Measurements from ENCODE around the gene CCL8.
A peak's percentile ranks its signal among the peaks of the same experiment; 100 is the strongest.

CCL8 gene

GRCh38 chr17:34319039-34319483, at the start of gene CCL8:
Gene CCL8, plus strand, starts transcription at chr17:34319435. Its CDS starts 67 bp downstream, at chr17:34319502.
- DNase-seq = no peak

GRCh38 chr17:34269969-34270368, 49.3 kb upstream of the CCL8 start, which contains the start of gene CCL7:
Gene CCL7, plus strand, starts transcription at chr17:34270221. Its CDS starts 70 bp downstream, at chr17:34270291.
- DNase-seq = no peak

DNA sequence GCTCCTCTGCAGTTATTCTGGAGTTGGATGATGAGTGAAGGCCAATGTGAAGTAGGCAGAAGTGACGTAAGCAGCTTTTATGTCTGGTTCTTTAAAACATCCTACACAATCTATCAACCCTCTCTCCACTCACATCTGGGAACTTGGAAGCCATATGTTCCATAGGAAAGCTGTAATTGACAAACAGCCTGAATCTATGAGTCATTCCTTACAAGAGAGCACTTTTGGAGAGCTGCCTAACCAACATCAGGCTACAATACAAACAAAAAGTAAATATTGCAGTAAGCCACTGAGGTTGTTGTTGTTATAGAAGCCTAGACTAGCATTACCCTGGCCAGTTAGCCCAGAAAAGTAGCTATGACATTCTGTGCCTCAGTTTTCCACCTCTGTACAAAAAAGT, 43.4 kb upstream of the CCL8 start:
- no peak for DNase-seq

DNA sequence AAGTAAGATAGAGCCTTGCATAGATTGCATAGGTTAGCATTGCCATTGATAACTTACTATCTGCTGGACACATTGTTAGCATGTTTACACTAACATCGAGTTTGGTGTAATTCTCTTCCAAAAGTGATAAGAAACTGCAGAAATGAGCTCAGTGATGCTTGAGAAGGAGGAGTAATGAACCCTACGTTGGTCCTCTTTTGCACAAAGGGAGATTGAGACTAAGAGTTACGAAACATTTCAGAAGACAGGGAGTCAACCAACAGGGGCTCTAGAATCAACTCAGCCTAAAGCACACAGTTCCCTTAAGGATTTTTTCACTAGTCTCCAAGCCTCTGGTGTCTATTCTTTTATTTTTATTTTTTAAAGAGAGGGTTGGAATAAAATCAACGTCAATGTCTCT, 42.4 kb upstream of the CCL8 start:
- DNase-seq = no peak

GRCh38 chr17:34283571-34283970, 35.7 kb upstream of the CCL8 start:
- DNase-seq = no peak

- no peak for DNase-seq
Observed at GRCh38 chr17:34285286-34285792, 33.9 kb upstream of the CCL8 start, which contains the start of gene CCL11. Gene CCL11, plus strand, starts transcription at chr17:34285742. Its CDS starts 67 bp downstream, at chr17:34285809.

- DNase-seq = no peak
Observed at GRCh38 chr17:34287875-34288274, 31.4 kb upstream of the CCL8 start.

DNA sequence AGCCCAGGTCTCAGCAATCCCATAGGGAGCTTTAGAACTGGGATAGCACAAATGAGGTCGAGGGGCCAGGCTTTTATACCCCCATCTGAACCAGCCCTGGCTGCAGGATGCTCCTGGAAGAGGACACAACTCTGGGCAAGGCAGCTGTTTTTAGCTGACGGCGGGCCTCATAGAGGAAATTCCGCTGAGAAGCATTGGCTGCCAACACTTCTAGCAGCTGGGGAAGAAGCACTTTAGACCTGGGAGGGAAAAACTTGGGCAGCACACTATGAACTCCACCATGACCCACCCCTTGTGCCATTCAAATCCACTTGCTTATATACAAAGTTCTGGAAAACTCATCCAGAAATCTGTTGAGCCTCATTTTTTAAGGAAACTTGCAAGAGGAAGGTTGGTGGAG, 28.6 kb upstream of the CCL8 start:
- DNase-seq = no peak

GRCh38 chr17:34291721-34292348, 27.4 kb upstream of the CCL8 start:
- no peak for DNase-seq

DNA sequence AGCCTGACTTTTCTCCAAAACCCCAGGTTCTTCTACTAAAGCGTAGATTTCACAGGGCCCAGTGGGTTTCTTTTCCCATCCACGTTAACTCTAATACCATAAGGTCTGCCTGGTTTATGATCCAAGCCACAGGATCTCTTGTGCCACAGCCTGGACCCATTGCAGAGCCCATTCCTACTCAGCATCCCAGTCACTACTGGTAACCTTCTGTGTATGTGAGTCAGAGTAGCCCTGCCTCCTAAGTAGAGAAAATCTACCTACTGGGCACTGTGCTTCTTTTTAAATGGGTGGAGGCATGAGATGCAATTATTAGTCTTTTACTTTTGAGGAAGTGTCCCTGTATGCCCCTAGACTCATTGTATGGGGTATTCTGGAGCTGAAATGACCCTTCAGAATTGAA, 20.2 kb upstream of the CCL8 start:
- no peak for DNase-seq

DNA sequence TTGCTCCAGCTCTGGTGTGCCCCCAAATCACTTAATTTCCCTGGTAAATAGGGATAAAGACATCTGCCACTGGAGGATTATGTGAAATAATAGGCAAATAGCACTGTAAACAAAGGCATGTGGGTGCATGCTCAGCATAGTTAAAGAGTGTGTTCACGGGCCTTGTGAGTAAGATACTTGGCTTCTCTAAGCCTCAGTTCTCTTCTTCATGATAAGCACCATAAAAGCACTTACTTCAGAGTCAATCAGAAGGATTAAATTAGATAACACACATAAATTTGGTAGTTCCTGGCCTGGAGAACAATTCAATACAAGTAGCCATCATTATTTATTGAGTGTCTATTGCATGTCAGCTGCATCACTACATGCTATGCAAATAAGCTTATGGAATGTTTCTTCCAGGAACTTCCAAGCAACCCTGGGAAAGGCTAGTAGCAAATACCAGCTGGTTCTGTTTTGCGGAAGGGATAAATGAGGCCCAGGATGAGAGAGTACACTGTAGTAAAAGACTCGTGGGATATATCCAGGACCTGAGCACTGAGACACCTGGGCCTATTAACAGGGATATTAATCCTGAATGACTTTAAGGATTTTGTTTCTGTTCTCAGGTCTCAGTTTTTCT, 19.2 kb upstream of the CCL8 start:
- no peak for DNase-seq

DNA sequence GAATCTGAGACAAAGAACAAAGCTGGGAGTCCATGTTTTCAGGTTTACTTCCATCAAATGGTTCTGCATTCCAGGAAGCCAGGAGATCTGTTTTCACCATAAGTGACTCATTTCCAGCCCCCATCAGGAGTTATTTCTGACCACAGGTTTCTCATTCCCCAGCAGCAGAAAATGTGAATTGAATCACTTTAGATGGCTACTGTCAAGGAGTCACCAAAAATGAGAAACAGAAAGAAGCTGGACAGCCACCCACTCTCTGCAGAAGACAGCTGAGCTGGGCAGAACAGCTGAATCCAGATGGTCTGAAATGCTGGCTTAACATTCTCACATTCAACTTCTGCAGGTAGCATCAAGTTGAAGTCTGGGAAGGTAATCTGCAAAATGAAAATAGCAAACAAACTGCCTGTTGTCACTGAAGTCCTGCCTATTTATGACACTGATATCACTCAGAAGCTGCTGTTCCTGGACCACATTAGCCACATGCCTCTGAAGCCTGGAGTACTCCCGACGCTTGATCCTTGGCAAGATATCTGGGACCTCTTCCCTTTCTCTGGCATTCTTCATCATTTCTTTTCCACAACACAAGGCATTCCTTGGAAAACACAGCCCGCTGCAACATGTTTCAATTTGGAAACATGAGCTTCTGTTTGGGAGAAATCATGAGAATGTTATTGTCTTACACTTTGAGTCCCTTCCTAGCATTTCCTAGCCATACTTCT, 18.4 kb upstream of the CCL8 start:
- DNase-seq = no peak

DNA sequence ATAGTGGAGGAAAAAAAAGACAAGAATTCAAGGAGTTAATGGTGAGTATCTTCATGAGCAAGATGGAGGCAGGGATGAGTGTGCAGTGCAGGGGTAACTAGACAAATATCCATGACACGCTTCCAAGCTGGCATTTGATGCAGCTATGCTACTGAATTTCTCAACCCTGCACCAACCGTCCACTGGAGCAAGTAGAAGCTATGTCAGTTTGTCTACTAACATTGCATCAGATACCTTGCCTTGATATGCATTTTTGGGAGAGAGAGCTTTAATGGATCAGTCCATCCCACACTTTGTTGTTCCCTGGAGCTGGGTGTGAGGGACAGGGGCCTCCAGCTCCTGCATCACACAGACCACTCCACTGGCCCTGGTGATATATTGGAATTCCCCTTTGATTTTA, 17.2 kb upstream of the CCL8 start:
- DNase-seq = no peak

DNA sequence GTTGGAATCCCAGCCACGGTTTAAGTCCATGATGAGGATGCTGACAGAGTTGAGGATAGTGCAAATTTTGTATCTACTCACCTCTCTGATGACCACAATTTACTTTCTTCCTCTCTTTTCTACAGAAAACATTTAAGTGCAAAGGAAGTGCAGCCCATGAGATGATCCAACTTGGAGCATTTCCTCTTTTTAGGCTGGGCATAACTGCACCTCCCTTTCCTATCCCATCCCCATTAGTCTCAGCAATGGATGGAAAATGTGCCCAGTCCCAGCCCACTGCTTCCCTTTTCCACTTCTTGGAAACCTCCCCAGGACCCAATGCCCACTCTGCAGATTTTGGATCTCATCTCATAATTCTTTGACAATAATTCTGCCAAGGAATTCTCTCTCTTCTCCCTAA, 16.6 kb upstream of the CCL8 start:
- no peak for DNase-seq

DNA sequence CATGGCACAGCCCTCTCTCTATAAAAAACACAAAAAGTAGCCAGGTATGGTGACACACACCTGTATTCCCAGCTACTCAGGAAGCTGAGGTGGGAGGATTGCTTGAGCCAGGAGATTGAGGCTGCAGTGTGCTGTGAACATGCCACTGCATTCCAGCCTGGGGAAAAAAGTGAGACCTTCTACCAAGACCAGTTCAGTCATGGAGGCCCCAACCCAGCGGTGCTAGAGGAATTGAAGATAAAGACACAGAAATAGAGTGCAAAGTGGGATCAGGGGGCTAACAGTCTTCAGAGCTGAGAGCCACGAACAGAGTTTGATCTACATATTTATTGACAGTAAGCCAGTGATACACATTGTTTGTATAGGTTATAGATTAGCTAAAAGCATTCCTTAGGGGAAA, 15.6 kb upstream of the CCL8 start:
- no peak for DNase-seq

DNA sequence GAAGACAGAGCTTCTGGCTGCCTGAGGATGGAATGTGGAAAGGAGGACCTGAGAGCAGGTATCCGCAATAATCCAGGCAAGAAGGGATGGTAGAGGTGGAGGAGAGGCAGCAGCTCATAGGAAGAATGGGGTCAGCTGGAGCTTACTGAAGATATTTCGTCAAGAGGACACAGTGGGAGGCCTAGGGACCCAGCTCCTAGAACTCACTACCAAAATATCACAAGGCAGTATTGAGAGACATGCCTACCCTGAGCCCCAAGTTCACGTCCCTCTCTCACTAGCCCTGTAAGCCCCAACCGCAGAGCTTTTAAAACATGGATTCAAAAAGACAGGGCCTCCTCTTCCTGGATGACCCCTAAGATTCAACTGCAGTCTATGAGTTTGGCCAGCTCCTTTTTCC, 14.2 kb upstream of the CCL8 start:
- DNase-seq = no peak

GRCh38 chr17:34305606-34306005, 13.6 kb upstream of the CCL8 start:
- DNase-seq = no peak

DNA sequence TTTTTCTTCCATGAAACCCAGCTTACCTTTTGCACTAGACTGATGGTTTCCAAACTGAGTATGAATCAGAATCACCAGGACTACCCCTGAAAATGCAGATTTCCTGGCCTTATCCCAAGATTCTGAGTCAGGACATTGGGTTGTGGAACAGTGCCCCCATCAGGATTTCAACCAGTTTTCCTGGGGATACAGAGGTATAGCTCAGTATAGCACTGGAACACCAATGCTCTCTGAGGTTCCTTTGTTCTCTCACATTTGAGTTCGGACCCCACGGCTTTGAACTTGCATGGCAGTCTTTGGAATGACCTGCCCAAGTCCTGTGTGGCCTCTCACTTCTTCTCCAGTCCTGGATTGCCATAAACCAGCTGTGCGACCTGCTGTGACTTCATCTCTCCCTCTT, 12.8 kb upstream of the CCL8 start:
- peak; percentile 3 for DNase-seq

- no peak for DNase-seq
Observed at GRCh38 chr17:34307110-34307509, 12.1 kb upstream of the CCL8 start.

DNA sequence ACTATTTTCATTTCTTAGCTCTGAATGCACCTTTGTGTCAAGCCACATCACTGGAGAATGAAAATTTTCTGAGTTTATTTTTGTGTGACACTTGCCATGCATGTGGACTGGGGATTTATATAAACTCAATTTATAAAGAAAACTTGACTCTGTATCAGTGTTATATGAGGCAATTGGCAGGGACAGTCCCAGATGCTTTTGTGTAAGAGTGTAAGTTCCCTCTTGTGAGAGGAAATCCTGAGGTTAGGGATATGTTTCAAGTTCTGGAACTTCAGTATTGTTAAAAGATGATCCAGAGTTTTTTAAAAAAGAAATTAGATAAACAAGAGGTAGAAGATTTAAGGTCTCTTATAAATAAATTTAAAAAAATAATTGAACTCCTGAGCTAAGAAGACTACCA, 10.9 kb upstream of the CCL8 start:
- DNase-seq = no peak

- DNase-seq = no peak
Observed at GRCh38 chr17:34311291-34311690, 7.9 kb upstream of the CCL8 start.

- DNase-seq = no peak
Observed at GRCh38 chr17:34312080-34312479, 7.2 kb upstream of the CCL8 start.

- no peak for DNase-seq
Observed at GRCh38 chr17:34313164-34313563, 6.1 kb upstream of the CCL8 start.

GRCh38 chr17:34314279-34314678, 5.0 kb upstream of the CCL8 start:
- no peak for DNase-seq
